A549 (cell line): Measurements from ENCODE around the gene CHPF2. TPM values are rescaled to one million over a fixed set of nuclear protein-coding genes. Genes with fewer than 3 reads are reported as not detected.

Experiments used
- ATAC-seq, 2 experiments: fragments of 200-7000 bp in 1 of 2; fragments of >200 bp in 1 of 2; cut with Nextera tagmentation in 1 of 2; cut with Tn5 transposase in 1 of 2; 3 replicates each; pipeline versions ENCODE4 v1.8.0 to v1.9.1; 2018 to 2020; ENCODE audit warnings: mild to moderate bottlenecking in 1 of 2, moderate library complexity in 1 of 2
- CTCF ChIA-PET: fragments of 300-600 bp; sonication (Branson Sonifier 250); formaldehyde crosslinking; extraction: SDS; loops from one replicate; lab custom pipeline; 2021; ENCODE audit warnings: antibody characterized with exemption, inconsistent platforms; lab: Yijun Ruan, JAX
- POLR2A ChIA-PET: fragments of 350-600 bp; formaldehyde crosslinking; extraction: SDS; loops from one replicate; lab custom pipeline; 2021; ENCODE audit warnings: antibody characterized with exemption, inconsistent platforms; lab: Yijun Ruan, JAX
- DNase-seq, 2 experiments: peaks; one replicate each; pipeline versions ENCODE4 v3.0.0 to v3.0.0-alpha.2; 2011 to 2016; ENCODE audit warnings: low read depth in 1 of 2, low spot score in 1 of 2
- FAIRE-seq: peaks from 2 replicates; lab custom pipeline; 2011; peaks lifted over from hg19 to GRCh38; lab: Jason Lieb, UNC
- H3K27ac ChIP-seq, 2 experiments: fragments of >200 bp; sonication (Bioruptor Twin); formaldehyde crosslinking; 3 replicates each; pipeline ENCODE4 v1.5.1; 2016 to 2017
- H3K4me1 ChIP-seq: fragments of >200 bp; sonication (Bioruptor Twin); formaldehyde crosslinking; 3 replicates; pipeline ENCODE4 v1.6.1; 2016
- H3K4me2 ChIP-seq: fragments of >200 bp; sonication (Bioruptor Twin); formaldehyde crosslinking; 3 replicates; pipeline ENCODE4 v1.6.1; 2016
- H3K4me3 ChIP-seq: fragments of >200 bp; sonication (Bioruptor Twin); formaldehyde crosslinking; 3 replicates; pipeline ENCODE4 v1.5.1; 2016
- H3K9me3 ChIP-seq: fragments of >200 bp; sonication (Bioruptor Twin); formaldehyde crosslinking; 3 replicates; pipeline ENCODE4 v1.6.1; 2016
- BCL3 ChIP-seq: fragments of >200 bp; sonication (Bioruptor Twin); formaldehyde crosslinking; IDR thresholded peaks from 3 replicates; pipeline ENCODE4 v1.6.1; 2016
- CTCF ChIP-seq: fragments of >200 bp; sonication (Bioruptor Twin); formaldehyde crosslinking; IDR thresholded peaks from 3 replicates; pipeline ENCODE4 v1.5.1; 2016
- EHMT2 ChIP-seq: fragments of 200-600 bp; sonication (generic); IDR thresholded peaks from 2 replicates; pipeline ENCODE4 v1.6.1; 2016; ENCODE audit warnings: antibody characterized with exemption, low read depth, mild to moderate bottlenecking, moderate library complexity
- HDAC2 ChIP-seq: fragments of 200-600 bp; sonication (generic); IDR thresholded peaks from 2 replicates; pipeline ENCODE4 v1.6.1; 2016
- HOXB13 ChIP-seq: fragments of 250-450 bp; sonication (Bioruptor Pico); IDR thresholded peaks from 2 replicates; pipeline ENCODE4 v1.5.0; 2020; ENCODE audit warnings: low read depth, mild to moderate bottlenecking, moderate library complexity
- HOXB5 ChIP-seq: fragments of 250-450 bp; sonication (Bioruptor Pico); IDR thresholded peaks from 2 replicates; pipeline ENCODE4 v1.5.0; 2020; ENCODE audit warnings: mild to moderate bottlenecking, moderate library complexity
- JUN ChIP-seq, 2 experiments: fragments of >200 bp; sonication (Bioruptor Twin); formaldehyde crosslinking; IDR thresholded peaks; 2 replicates in 1 of 2; 3 replicates in 1 of 2; pipeline ENCODE4 v1.6.1; 2016 to 2017
- KDM1A ChIP-seq: fragments of 200-600 bp; sonication (generic); IDR thresholded peaks from 2 replicates; pipeline ENCODE4 v1.6.1; 2016; ENCODE audit warnings: low read depth, mild to moderate bottlenecking
- MAFK ChIP-seq: fragments of 450-650 bp; IDR thresholded peaks from 2 replicates; pipeline ENCODE4 v1.6.1; 2014; ENCODE audit not compliant: partially characterized antibody
- MAX ChIP-seq: IDR thresholded peaks from 2 replicates; pipeline ENCODE4 v1.6.1; 2012
- PHF8 ChIP-seq: fragments of 200-600 bp; sonication (generic); IDR thresholded peaks from 2 replicates; pipeline ENCODE4 v1.6.1; 2016; ENCODE audit warnings: low read depth, mild to moderate bottlenecking, antibody characterized with exemption, moderate library complexity, borderline replicate concordance
- POLR2A ChIP-seq: IDR thresholded peaks from 2 replicates; pipeline ENCODE4 v1.6.1; 2012; ENCODE audit warnings: mild to moderate bottlenecking, low read length
- RARB ChIP-seq: fragments of 250-450 bp; sonication (Bioruptor Pico); IDR thresholded peaks from 2 replicates; pipeline ENCODE4 v1.8.0; 2021; ENCODE audit warnings: mild to moderate bottlenecking, moderate library complexity
- RCOR1 ChIP-seq: fragments of 150-350 bp; IDR thresholded peaks from 2 replicates; pipeline ENCODE4 v1.6.1; 2014; ENCODE audit warnings: antibody characterized with exemption, low read length, low read depth
- REST ChIP-seq: fragments of 200-600 bp; sonication (generic); IDR thresholded peaks from 2 replicates; pipeline ENCODE4 v1.6.1; 2016; ENCODE audit warnings: antibody characterized with exemption, mild to moderate bottlenecking, moderate library complexity
- RNF2 ChIP-seq: fragments of 200-600 bp; sonication (generic); IDR thresholded peaks from 2 replicates; pipeline ENCODE4 v1.6.1; 2016; ENCODE audit warnings: low read depth, mild to moderate bottlenecking, antibody characterized with exemption, moderate library complexity, borderline replicate concordance
- SREBF2 ChIP-seq: fragments of 450-650 bp; IDR thresholded peaks from 2 replicates; pipeline ENCODE4 v1.6.1; 2014; ENCODE audit warnings: mild to moderate bottlenecking, moderate library complexity
- WGBS: methylation state at CpG from one replicate; pipeline ENCODE4 v1.1.6; 2017; ENCODE audit errors: missing lambda C conversion rate; 5-methylcytosine and 5-hydroxymethylcytosine counted together
- polyA plus RNA-seq, 4 experiments: library from polyadenylated mRNA; depleted of rRNA in 3 of 4; stranded (reverse); fragments of >200 nt; fragmentation: RNase III in 1 of 4; extraction: RNeasy Plus Mini Kit Qiagen cat#74134 plus additional on column Dnase treatment in 1 of 4; gene quantifications; 2 replicates in 3 of 4; 3 replicates in 1 of 4; pipeline ENCODE4 v1.2.3, GENCODE V29; 2011 to 2017

CHPF2 gene
- polyA plus RNA-seq, 2 of the 4 experiments (the other 2 are of a cell fraction): 14.9 to 29.6 TPM

- no peak for FAIRE-seq
- Histone ChIP-seq H3K4me2 (peak overlapping the region; percentile 97), H3K27ac (peak overlapping the region; percentile 82 to 94), H3K9me3 (no peaks in the 10 kb centered on the region), H3K4me3 (peak overlapping the region; percentile 70), H3K4me1 (peaks cover 60% of the 10 kb centered on the region)
- 32% methylated on average over 13 of the region's 29 CpGs for WGBS
- CTCF ChIA-PET: interaction anchor here (0.8 to 3.1 kb wide), 8 partner anchors 11 to 124 kb away, joined by 3 to 21 read pairs (median 6); partner anchors contain the start of gene ABCF2
- DNase-seq: peak in 1 of 2 experiments; percentile 36
- ATAC-seq: peak in 1 of 2 experiments; percentile 2; a peak in 1 of 6 replicates
- TF ChIP-seq PHF8 (no peak), MAX (peak; percentile 64), REST (no peak)
- TF ChIP-seq, all 56 proteins: peak for 1
- POLR2A ChIA-PET: interaction anchor here (2.1 kb wide), 1 partner anchor 15 kb away, joined by 9 read pairs; the partner anchor contains the start of gene CHPF2
Measured at GRCh38 chr7:151247611-151248345, 15.5 kb downstream of the CHPF2 start.

GRCh38 chr7:151248346-151249033 lies 16.2 kb downstream of the CHPF2 start, which contains the start of gene SMARCD3:
Gene SMARCD3 (minus strand): TSS chr7:151248694. CDS start chr7:151248562, 132 bp downstream.
- TF ChIP-seq RARB: no peak
- TF ChIP-seq JUN (IDR thresholded peaks at IDR 0.05): peak; percentile 14 to 29; a peak in 1 of 5 replicates
- TF ChIP-seq BCL3: 0 out of 3 replicates have a peak, but pooled peaks have one; percentile 41
- ATAC-seq: peak; percentile 2 to 14; a peak in 3 of 6 replicates
- peak within 1 kb of the TSS; percentile 82 to 94 for H3K27ac ChIP-seq
- peaks cover 60% of the 10 kb centered on the region for H3K4me1 ChIP-seq
- H3K4me3 ChIP-seq: peak within 1 kb of the TSS; percentile 70
- no peaks in the 10 kb centered on the region for H3K9me3 ChIP-seq
- CTCF ChIA-PET: interaction anchor here (1.2 to 3.1 kb wide), 5 partner anchors 42 to 125 kb away, joined by 3 to 21 read pairs (median 7); no protein-coding TSS in a partner anchor
- DNase-seq: peak; percentile 36 to 51
- FAIRE-seq: no peak
- POLR2A ChIA-PET: no interaction called here
- WGBS: under 1% methylated on average over 25 of the region's 71 CpGs
- peak within 1 kb of the TSS; percentile 97 for H3K4me2 ChIP-seq

- Histone ChIP-seq H3K4me2 (peak overlapping the region; percentile 97), H3K4me3 (peak overlapping the region; percentile 70), H3K4me1 (peaks cover 60% of the 10 kb centered on the region), H3K9me3 (no peaks in the 10 kb centered on the region), H3K27ac (peak overlapping the region; percentile 82 to 94)
- ATAC-seq (peak; percentile 24 to 25), FAIRE-seq (no peak), DNase-seq (peak; percentile 60 to 70)
- TF ChIP-seq BCL3: no peak
- no peak for TF ChIP-seq HOXB5 (CRISPR knock-in tag)
- no peak for TF ChIP-seq MAFK
- no peak for TF ChIP-seq SREBF2
- no peak for TF ChIP-seq HDAC2
- peak; percentile 78; the same call in 1 of the 2 replicates for TF ChIP-seq MAX
- TF ChIP-seq RNF2: 0 out of 2 replicates have a peak, but pooled peaks have one; percentile 12
- no peak for TF ChIP-seq KDM1A
- TF ChIP-seq EHMT2: no peak
- TF ChIP-seq HOXB13 (CRISPR knock-in tag): no peak
- TF ChIP-seq CTCF: no peak
- no peak for TF ChIP-seq RCOR1
- TF ChIP-seq POLR2A: peak; percentile 49
- CTCF ChIA-PET: interaction anchor here (1.8 kb wide), 1 partner anchor 53 kb away, joined by 6 read pairs; no protein-coding TSS in a partner anchor
- WGBS: 27% methylated on average over 27 of the region's 45 CpGs
- POLR2A ChIA-PET: no interaction called here
Measured at GRCh38 chr7:151249034-151249731, 16.9 kb downstream of the CHPF2 start.
